VCaP (cell line): ENCODE data around the gene SIM2.
"Not testable (repeated sequence)": the region's sequence is repeated elsewhere in the genome, so short reads cannot be mapped to it uniquely, and the experiment has no call there.

ENCODE experiments used
- H3K27ac ChIP-seq: fragments of 450-650 bp; 2 replicates; pipeline ENCODE4 v1.5.1; 2017
- CTCF ChIP-seq: fragments of 450-650 bp; conservative IDR thresholded peaks from 2 replicates; pipeline ENCODE4 v1.5.1; 2017; ENCODE audit warnings: mild to moderate bottlenecking, moderate library complexity

The SIM2 gene, protein sequence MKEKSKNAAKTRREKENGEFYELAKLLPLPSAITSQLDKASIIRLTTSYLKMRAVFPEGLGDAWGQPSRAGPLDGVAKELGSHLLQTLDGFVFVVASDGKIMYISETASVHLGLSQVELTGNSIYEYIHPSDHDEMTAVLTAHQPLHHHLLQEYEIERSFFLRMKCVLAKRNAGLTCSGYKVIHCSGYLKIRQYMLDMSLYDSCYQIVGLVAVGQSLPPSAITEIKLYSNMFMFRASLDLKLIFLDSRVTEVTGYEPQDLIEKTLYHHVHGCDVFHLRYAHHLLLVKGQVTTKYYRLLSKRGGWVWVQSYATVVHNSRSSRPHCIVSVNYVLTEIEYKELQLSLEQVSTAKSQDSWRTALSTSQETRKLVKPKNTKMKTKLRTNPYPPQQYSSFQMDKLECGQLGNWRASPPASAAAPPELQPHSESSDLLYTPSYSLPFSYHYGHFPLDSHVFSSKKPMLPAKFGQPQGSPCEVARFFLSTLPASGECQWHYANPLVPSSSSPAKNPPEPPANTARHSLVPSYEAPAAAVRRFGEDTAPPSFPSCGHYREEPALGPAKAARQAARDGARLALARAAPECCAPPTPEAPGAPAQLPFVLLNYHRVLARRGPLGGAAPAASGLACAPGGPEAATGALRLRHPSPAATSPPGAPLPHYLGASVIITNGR

DNA sequence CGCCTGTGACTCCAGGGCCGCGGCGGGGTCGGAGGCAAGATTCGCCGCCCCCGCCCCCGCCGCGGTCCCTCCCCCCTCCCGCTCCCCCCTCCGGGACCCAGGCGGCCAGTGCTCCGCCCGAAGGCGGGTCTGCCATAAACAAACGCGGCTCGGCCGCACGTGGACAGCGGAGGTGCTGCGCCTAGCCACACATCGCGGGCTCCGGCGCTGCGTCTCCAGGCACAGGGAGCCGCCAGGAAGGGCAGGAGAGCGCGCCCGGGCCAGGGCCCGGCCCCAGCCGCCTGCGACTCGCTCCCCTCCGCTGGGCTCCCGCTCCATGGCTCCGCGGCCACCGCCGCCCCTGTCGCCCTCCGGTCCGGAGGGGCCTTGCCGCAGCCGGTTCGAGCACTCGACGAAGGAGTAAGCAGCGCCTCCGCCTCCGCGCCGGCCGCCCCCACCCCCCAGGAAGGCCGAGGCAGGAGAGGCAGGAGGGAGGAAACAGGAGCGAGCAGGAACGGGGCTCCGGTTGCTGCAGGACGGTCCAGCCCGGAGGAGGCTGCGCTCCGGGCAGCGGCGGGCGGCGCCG lies at the start of gene SIM2:
Gene SIM2 (plus strand): TSS at position 135 of the 565 bp plus-strand sequence. CDS start 632 bp downstream, outside the sequence.
- TF ChIP-seq CTCF: no peak
- H3K27ac ChIP-seq: peak within 1 kb of the TSS; percentile 100

GRCh38 chr21:36654324-36654723 lies 44.6 kb upstream of the SIM2 start:
- no peak overlapping the region for H3K27ac ChIP-seq
- TF ChIP-seq CTCF: no peak

DNA sequence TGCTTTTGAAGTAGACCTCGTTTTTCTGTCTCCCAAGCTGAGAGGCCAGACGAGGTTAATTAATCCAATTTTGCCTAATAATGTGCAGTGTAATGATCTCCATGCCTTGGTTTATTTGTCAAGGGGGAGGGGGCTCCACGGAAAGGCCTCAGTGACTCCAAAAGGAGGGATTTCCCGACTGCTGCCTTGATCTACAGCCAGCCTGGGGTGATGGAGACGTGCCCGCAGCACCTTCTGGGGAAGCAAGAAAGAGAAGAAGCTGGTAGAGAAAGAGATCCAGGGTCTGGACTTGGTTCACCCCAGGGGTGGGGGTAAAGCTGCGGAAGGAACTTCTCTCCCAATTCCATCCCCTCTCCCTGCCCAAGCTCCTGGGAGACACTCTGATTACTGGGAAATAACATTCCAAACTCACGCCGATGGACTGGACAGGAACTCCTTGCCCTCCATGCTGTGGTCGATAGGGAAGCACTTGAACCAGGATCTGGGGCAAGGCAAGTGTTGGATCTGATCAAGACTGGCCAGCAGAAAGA lies 44.1 kb upstream of the SIM2 start:
- no peak for TF ChIP-seq CTCF
- no peak overlapping the region for H3K27ac ChIP-seq

DNA sequence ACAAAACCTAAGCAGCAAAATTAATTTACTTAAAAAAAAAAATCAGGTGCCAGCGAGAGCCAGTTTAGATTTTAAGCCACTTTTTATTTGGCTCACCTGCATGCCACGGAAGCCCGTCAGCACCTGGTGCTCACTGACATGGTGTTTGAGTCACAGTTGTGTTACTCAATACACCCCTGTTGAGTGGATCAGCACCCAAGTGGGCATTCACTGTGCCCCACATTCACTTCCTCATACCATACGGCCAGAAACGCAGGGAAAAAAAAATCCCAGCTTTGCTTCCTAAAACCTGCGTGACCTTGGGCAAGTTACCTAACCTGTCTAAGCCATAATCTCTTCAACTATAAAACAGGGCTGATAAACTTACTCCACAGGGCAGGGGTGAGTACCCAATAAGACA lies 42.8 kb upstream of the SIM2 start:
- H3K27ac ChIP-seq: no peak overlapping the region
- TF ChIP-seq CTCF: no peak

GRCh38 chr21:36657290-36657689 lies 41.6 kb upstream of the SIM2 start:
- H3K27ac ChIP-seq: not testable (repeated sequence)

- TF ChIP-seq CTCF: no peak
- no peak overlapping the region for H3K27ac ChIP-seq
These were observed 40.9 kb upstream of the SIM2 start for GRCh38 chr21:36657999-36658398.

- no peak for TF ChIP-seq CTCF
- H3K27ac ChIP-seq: no peak overlapping the region
These were observed 40.0 kb upstream of the SIM2 start for GRCh38 chr21:36658926-36659325.
